ENCODE measurements around the gene FSTL4.

DNA sequence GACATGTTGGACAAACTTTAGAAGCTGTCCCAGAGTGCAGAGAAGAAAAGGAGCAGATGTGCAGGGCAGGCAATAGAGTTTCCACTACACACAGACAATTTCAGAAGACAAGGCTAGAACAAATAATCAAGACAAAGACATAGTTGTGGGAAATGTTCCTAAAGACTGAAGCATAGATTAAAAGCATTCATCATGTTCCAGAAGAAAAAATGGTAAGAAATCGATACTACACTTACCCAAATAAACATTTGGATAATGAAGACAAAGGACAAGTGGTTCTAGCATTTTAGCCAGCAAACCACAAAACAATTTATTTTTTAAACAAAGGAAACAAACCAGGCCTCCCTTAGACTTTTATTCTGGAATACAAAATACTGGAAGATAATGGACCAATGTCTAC lies 97.9 kb downstream of the FSTL4 start:
- no peak for TF ChIP-seq POLR2A (IDR thresholded peaks at IDR 0.05)
- TF ChIP-seq, protein P1, sequence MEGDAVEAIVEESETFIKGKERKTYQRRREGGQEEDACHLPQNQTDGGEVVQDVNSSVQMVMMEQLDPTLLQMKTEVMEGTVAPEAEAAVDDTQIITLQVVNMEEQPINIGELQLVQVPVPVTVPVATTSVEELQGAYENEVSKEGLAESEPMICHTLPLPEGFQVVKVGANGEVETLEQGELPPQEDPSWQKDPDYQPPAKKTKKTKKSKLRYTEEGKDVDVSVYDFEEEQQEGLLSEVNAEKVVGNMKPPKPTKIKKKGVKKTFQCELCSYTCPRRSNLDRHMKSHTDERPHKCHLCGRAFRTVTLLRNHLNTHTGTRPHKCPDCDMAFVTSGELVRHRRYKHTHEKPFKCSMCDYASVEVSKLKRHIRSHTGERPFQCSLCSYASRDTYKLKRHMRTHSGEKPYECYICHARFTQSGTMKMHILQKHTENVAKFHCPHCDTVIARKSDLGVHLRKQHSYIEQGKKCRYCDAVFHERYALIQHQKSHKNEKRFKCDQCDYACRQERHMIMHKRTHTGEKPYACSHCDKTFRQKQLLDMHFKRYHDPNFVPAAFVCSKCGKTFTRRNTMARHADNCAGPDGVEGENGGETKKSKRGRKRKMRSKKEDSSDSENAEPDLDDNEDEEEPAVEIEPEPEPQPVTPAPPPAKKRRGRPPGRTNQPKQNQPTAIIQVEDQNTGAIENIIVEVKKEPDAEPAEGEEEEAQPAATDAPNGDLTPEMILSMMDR (IDR thresholded peaks at IDR 0.05): no peak

Measured in ovary (tissue), 3 donors.